GM18951 (cell line): Measurements from ENCODE around the gene IGIP.

ENCODE experiments used
- POLR2A ChIP-seq: IDR thresholded peaks from 4 replicates; pipeline ENCODE4 v1.6.1; 2011; ENCODE audit warnings: mild to moderate bottlenecking; ENCODE audit not compliant: insufficient read length, insufficient read depth; ENCODE audit errors: extremely low read depth
- in situ Hi-C: fragments of 300-500 bp; cut with MboI; formaldehyde crosslinking; loops from one replicate; pipeline ENCODE4 v1.12.0; 2022; ENCODE audit warnings: low sequenced_read_pairs, mixed read lengths, inconsistent platforms; ENCODE audit not compliant: unreplicated experiment

Gene IGIP

DNA sequence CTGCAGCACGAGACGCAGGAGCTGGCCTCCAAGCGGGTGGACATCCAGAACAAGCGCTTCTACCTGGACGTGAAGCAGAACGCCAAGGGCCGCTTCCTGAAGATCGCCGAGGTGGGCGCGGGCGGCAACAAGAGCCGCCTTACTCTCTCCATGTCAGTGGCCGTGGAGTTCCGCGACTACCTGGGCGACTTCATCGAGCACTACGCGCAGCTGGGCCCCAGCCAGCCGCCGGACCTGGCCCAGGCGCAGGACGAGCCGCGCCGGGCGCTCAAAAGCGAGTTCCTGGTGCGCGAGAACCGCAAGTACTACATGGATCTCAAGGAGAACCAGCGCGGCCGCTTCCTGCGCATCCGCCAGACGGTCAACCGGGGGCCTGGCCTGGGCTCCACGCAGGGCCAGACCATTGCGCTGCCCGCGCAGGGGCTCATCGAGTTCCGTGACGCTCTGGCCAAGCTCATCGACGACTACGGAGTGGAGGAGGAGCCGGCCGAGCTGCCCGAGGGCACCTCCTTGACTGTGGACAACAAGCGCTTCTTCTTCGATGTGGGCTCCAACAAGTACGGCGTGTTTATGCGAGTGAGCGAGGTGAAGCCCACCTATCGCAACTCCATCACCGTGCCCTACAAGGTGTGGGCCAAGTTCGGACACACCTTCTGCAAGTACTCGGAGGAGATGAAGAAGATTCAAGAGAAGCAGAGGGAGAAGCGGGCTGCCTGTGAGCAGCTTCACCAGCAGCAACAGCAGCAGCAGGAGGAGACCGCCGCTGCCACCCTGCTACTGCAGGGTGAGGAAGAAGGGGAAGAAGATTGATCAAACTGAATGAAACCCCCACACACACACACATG, 11.2 kb upstream of the IGIP start:
- in situ Hi-C loops, result no loop called here
- no peak for TF ChIP-seq POLR2A

DNA sequence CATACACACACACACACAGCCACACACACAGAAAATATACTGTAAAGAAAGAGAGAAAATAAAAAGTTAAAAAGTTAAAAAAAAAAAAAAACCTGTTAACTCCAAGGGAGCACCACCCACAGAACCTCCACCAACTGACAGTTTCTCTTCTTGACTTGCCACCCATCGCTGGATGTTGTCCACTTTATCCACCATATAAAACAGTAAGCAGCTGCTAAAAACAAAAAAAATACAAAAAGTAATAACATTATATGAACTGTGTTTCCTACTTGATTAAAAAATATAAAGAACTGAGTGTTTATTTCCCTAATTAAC, 10.6 kb upstream of the IGIP start:
- no peak for TF ChIP-seq POLR2A
- in situ Hi-C loops, result no loop called here

DNA sequence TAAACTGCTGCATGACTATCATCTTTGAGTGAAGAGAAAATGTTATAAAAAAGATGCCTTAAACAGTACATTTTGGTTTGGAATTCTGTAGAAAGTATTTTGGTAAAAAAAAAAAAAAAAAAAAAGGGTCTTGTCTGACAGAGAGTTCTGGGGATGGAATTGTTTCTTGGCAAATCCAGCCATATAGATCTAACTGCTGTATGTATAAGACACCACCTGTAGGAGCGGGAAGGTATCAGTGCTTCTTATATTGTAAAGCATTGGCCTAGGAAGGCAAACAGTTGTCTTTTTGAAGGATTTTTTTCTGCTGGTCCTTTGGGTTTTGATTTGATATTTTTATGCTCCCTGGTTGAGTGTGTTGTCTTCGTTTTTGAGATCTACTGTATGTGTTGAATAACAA, 9.0 kb upstream of the IGIP start:
- in situ Hi-C loops, result no loop called here

DNA sequence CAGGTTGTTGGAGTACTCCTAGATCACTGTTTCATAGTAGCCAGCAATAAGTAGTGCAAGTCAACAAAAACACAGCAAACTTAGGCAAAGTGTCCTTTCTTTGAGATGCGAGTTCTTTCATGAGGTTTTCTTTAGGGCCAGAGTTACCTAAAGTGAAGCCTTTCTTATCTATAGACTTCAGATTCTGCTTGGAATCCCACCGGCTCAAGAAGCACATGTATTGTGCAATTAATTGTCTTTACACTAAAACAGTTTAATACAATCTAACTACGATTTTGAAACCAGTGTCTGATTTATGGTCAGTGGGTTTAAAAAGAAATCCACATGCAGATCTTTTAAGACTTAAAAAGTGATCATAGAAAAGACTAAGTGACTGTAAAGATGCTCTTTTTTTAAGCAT, 8.2 kb upstream of the IGIP start:
- TF ChIP-seq POLR2A, result no peak
- in situ Hi-C loops, result no loop called here

More for the DNA sequence above, 9.0 kb upstream of the IGIP start:
- no peak for TF ChIP-seq POLR2A

DNA sequence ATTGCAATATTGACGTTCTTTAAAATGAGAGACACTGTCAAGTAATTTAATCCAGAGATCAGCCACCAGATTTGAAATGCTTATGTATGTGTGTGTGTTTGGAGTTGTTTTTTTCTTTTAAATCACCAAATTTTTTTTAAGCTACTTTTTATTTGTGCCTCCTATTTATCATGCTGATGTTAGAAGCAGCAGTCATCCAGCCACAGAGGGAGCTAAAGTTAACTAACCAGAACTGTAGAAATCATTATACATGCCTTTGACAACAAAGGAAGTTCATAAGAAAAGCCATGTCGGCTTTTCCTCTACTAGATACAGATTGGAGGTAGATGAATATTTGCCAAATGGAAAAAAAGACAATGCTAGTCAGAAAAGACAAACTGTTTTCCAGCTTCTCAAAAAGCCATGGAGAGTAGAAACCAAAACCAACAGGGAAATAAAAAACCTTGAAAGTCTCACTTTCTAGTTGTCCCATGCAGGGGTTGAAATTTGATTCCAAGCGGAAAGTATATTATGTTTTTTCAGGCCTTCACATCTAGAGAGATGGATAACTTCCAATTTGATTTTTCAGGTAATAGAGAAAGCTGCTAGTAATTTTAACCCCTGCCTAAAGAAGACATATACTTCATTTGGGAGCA, 7.3 kb upstream of the IGIP start:
- in situ Hi-C loops, result no loop called here
- TF ChIP-seq POLR2A, result no peak

DNA sequence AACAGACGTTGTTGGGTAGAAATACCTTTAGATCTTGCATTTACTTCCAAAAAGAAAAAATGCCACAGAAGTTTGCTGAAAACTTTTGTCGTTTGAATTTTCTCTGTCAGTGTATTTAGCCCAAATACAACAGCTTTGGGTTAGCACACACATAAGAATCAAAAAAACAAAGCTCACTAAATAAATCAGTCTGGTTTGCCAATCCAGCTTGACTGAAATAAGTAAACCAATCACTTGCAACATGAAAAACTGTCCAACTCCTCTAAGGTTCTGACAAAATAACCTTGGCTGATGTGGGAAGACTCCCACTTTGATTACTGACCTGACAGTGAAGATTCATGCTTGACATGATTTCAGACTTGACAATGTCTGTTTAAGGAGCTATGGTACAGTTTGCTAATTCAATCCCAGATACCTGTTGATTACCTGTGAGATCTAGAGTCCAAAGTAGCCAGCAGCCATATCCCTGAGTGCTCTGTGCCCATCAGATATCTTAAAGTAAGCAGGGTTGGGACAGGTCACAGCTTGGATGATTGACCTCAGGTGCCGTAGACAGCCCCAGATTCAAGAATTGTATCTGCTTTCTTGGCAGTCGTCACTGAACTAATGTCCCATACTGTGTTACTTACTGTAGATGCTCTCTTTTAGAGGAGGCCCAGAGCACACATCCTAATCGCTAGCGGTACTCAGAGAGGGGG, 727 bp downstream of the IGIP start:
- no peak for TF ChIP-seq POLR2A
- in situ Hi-C loops, result no loop called here

DNA sequence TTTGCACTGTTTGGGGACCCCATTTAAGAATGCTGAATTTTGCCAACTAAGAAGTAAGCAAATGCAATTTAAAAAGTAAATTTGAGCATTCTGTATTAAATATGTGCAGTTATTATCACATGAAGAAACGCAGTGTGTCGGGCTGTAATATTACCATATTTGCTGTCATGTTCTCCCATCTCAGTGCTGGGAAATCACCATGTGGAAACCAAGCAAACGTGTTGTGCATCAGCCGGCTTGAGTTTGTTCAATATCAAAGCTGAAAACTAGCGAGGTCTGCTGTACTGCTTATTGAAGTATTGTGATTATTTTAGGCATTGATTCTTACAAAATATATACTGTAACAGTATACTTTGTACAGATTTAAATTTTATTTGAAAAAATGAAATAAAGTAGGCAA, 2.6 kb downstream of the IGIP start:
- in situ Hi-C loops, result no loop called here
- TF ChIP-seq POLR2A, result no peak

DNA sequence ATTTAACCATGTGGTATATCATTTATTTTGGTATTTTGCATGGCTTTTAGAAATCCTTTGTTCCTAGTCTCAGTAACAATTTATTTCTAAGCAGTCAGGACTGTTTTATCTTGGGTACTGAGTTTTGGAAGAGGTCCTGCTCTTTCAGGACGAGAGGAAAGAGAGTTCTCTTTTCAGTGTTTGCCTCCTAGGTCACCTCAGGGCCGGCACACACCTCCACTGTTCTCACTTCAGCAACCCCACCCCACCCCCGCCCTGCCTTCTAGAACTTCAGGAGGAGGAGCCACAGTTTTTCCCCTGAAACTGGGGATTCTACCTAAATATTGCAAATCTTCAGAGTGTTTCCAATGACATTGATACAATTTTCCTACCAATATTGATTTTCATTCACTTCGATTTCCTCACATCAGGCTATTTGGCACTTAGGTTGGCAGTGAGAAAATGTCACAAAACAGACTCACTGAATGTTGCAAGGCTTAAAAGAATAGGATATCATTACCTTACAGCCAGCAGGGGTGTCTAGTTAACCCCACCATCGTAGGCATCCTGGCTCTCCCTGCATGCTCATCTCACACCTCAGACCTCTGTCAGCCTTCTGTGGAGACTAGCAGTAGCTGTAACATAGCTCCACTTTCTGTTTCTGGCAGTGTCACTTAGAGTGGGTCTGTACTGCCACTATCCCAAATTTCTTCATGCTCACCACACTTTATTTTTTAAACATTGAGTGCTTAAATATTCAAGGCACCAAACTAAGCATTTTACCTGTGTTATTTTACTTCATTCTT, 5.4 kb downstream of the IGIP start:
- no peak for TF ChIP-seq POLR2A
- in situ Hi-C loops, result no loop called here

DNA sequence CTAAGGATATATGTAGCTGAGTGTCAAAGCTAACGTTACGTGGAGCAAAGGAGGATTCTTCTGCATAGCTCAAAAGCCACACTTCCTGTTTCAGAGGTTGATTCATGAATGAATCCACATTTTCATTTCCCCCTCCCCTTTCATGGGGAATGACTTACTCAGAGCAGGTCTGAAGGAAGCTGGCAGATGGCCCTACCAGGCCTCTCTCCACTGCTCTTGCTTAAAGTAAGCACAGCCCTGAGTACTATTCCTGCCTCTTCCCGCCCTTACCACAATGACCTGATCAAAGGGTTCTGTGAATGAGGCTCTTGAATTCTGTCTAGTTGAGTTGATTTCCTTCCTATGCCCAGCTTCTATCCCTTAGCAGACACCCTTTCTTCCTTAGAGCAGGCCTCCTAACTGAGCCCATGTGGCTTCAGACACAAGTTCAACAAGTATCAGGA, 6.3 kb downstream of the IGIP start:
- in situ Hi-C loops, result no loop called here
- no peak for TF ChIP-seq POLR2A

DNA sequence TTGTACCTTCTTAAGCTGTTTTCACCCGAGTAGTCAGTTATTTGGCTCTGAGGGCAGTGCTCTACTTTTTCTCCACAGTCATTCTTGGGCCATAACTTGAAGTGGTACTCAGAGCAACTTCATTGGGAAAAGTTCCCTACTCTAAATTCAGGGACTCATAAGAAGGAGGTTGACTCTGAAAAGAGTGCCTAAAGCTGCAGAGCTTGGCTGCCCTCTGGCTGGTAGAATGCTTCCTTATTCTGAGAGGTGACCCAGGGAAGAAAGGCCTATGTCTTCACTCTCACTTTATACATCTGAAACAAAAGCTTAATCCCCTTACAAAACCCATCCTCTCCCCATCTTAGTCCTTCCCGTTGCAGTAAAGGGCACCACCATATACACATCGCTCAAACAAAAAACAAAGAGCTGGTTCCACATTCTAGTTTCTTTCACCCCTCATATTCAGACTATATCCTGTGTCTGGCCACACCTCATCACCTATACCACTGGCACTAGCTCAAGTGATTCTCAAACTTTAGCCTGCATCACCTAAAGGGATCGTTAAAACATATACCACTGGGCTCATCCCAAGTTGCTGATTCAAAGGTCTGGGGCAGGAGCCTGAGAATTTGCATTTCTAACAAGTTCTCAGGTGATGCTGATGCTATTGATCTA, 7.9 kb downstream of the IGIP start:
- TF ChIP-seq POLR2A, result no peak
- in situ Hi-C loops, result no loop called here

DNA sequence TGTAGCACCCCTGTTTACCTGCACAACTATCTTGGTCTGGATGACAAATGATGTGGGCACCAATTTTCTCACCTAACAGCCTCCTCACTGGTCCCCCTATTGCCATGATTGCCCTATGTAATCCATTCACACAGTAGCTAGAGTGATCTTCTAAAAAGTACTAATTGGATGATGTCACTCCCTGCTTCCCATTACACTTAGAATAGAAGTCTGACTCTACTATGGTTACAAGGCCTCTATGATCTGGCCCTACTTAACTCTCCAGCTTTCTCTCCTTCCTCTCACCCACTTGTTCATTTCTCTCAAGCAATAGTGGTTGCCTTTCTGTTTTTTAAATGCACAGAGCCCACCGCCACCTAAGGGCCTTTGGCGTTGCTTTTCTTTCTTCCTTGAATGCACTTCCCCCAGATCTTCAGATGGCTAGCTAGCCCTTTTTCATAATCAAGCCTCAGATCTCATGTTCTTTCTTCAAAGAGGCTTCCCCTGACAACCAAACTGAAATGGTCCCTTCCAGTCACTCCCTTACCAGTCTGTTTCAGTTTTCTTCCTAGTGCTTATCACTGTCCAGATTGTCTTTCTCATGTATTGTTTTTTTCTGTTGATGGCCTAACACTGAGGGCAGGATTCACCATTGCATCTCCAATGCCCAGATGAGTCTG, 8.7 kb downstream of the IGIP start:
- in situ Hi-C loops, result no loop called here
- TF ChIP-seq POLR2A, result no peak

DNA sequence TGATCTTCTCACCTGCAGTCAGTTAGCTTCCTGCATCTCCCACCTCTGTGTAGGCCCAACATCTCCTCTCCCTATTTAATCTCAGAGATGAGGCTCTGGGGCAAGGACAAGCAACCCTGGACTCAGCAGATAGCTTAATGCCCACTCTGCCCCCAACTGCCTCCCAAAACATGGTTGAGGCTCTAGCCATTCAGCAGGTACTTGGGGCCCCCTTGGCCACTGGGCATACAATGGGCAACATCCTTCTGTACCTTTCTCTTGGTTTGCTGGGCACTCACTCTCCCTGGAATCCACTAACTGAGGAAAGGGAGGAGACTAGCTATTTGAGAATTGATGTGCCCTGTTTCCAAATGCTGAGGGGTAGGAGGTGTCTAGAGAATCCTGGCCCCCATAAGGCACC, 9.4 kb downstream of the IGIP start:
- in situ Hi-C loops, result no loop called here
- no peak for TF ChIP-seq POLR2A

DNA sequence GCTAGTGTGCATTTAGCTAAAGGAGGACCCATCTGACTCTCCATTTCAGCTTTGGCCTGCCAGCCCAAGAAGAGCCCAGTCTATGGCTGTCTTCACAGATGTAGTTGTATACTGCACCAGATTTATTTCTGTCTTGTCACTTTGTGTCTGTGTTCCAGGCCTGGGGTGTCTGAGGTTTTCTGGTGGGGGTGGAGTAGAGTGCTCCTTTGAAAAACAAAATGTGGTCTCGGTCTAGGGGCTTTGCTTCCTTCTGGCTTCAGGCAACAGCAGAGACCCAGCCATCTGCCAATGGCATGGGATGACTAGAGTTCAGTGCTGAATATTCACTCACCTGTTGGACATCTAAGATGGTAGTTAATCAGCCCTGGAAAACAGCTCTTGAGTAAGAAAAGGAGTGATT, 10.9 kb downstream of the IGIP start:
- in situ Hi-C loops, result no loop called here

More for the DNA sequence above, 10.9 kb downstream of the IGIP start:
- no peak for TF ChIP-seq POLR2A
